Progenitor cell of endocrine pancreas (in vitro differentiated cells): ENCODE measurements around the gene HTR5A. TPM values are rescaled to one million over a fixed set of nuclear protein-coding genes. Genes with fewer than 3 reads are reported as not detected.

ENCODE experiments used
- DNase-seq: peaks from one replicate; pipeline ENCODE4 v3.0.0; 2021; ENCODE audit warnings: low spot score; ENCODE audit not compliant: unreplicated experiment
- H3K27ac Mint-ChIP-seq: 2 replicates; pipeline ENCODE4 v1.8.0; 2021; ENCODE audit warnings: mild to moderate bottlenecking, moderate library complexity, mixed read lengths
- H3K27me3 Mint-ChIP-seq: 2 replicates; pipeline ENCODE4 v1.8.0; 2021; ENCODE audit warnings: mixed read lengths
- H3K36me3 Mint-ChIP-seq: 2 replicates; pipeline ENCODE4 v1.8.0; 2022; ENCODE audit warnings: mixed read lengths; ENCODE audit not compliant: insufficient read depth
- H3K4me1 Mint-ChIP-seq: 2 replicates; pipeline ENCODE4 v1.8.0; 2021; ENCODE audit warnings: low read depth, mixed read lengths
- H3K4me3 Mint-ChIP-seq: 2 replicates; pipeline ENCODE4 v1.8.0; 2021; ENCODE audit warnings: low read depth, mild to moderate bottlenecking, moderate library complexity, mixed read lengths
- H3K9me3 Mint-ChIP-seq: 2 replicates; pipeline ENCODE4 v1.8.0; 2021; ENCODE audit warnings: low read depth, mixed read lengths
- total RNA-seq: library from RNA; stranded (reverse); gene quantifications from 2 replicates; pipeline ENCODE4 v1.2.1, GENCODE V29; 2021
- TF ChIP-seq, protein P1 (sequence below): fragments of 200-600 bp; sonication (generic); IDR thresholded peaks from one replicate; pipeline ENCODE4 v1.5.0; 2021; ENCODE audit warnings: antibody characterized with exemption, mild to moderate bottlenecking; ENCODE audit not compliant: unreplicated experiment

The HTR5A gene
- total RNA-seq, 1 donor from 2014 or later, result not detected

DNA sequence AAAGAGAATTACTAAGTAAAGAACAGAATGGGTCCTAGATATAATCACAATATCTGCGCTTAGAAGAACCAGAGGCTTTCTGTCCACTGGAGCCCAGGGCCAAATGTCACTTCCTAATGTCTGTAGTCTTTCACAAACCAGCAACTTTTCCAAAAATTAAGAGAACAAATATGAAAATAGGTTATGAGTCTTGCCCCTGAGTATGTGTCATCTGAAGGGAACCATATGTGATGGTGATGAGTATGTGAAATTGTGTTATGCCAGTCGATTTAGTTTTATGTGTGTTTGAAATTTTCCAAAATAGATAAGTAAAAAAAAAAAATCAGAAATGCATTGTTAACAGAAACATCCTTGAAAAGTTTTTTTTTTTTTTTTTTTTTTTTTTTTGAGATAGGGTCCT lies 15.4 kb upstream of the HTR5A start:
- H3K4me1 Mint-ChIP-seq, result peaks cover 2% of the 10 kb centered on the region
- no peak for DNase-seq
- H3K27ac Mint-ChIP-seq, result no peak overlapping the region
- H3K9me3 Mint-ChIP-seq, result no peaks in the 10 kb centered on the region
- no peaks in the 10 kb centered on the region for H3K36me3 Mint-ChIP-seq
- TF ChIP-seq, protein P1, sequence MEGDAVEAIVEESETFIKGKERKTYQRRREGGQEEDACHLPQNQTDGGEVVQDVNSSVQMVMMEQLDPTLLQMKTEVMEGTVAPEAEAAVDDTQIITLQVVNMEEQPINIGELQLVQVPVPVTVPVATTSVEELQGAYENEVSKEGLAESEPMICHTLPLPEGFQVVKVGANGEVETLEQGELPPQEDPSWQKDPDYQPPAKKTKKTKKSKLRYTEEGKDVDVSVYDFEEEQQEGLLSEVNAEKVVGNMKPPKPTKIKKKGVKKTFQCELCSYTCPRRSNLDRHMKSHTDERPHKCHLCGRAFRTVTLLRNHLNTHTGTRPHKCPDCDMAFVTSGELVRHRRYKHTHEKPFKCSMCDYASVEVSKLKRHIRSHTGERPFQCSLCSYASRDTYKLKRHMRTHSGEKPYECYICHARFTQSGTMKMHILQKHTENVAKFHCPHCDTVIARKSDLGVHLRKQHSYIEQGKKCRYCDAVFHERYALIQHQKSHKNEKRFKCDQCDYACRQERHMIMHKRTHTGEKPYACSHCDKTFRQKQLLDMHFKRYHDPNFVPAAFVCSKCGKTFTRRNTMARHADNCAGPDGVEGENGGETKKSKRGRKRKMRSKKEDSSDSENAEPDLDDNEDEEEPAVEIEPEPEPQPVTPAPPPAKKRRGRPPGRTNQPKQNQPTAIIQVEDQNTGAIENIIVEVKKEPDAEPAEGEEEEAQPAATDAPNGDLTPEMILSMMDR, result no peak
- peaks cover 8% of the 10 kb centered on the region for H3K27me3 Mint-ChIP-seq
- H3K4me3 Mint-ChIP-seq, result no peak overlapping the region

DNA sequence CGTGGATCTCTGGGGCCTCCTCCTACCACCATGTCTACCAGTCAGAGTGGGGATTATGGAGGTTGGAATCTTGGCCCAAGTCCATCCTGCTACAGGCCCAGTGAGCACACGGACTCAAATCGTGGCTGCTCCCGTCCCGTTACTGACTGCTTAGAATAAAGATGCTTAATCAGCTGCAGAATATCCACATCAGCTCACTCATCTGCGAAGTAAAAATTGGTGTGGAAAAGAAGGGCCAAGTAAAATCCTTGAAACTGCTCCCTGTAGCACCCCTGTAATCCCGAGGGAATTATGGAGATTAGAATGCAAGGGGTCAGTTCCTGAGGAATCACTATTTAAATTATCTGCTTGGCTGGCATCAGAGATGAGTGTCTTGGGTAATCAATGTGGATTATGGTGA lies 13.0 kb upstream of the HTR5A start:
- Mint-ChIP-seq H3K9me3 (no peaks in the 10 kb centered on the region), H3K4me1 (peaks cover 5% of the 10 kb centered on the region), H3K27ac (no peak overlapping the region), H3K36me3 (no peaks in the 10 kb centered on the region), H3K4me3 (no peak overlapping the region), H3K27me3 (peaks cover 4% of the 10 kb centered on the region)
- DNase-seq, result no peak
- TF ChIP-seq, protein P1, result no peak

DNA sequence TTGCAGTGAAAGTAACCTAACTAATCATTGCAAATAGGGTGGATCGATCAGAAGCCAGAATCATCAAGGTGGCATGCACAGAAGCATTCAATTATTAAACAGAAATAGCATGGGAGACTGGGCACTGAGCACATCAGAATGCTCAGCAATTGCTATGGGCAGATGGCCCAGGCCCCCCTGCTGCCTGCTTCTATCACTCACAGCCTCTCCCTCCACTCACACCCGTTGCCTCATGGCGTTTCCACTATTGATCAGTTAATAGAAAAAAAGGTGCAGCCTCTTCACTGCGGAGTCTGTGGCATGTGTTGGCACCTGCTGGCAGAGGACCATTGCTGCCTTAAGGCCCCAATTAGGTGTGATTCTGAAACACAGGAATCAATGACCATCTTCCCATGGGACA lies 11.2 kb upstream of the HTR5A start:
- H3K27me3 Mint-ChIP-seq, result no peaks in the 10 kb centered on the region
- peaks cover 5% of the 10 kb centered on the region for H3K4me1 Mint-ChIP-seq
- H3K9me3 Mint-ChIP-seq, result no peaks in the 10 kb centered on the region
- DNase-seq, result no peak
- H3K4me3 Mint-ChIP-seq, result no peak overlapping the region
- no peak overlapping the region for H3K27ac Mint-ChIP-seq
- TF ChIP-seq, protein P1, result no peak
- no peaks in the 10 kb centered on the region for H3K36me3 Mint-ChIP-seq

DNA sequence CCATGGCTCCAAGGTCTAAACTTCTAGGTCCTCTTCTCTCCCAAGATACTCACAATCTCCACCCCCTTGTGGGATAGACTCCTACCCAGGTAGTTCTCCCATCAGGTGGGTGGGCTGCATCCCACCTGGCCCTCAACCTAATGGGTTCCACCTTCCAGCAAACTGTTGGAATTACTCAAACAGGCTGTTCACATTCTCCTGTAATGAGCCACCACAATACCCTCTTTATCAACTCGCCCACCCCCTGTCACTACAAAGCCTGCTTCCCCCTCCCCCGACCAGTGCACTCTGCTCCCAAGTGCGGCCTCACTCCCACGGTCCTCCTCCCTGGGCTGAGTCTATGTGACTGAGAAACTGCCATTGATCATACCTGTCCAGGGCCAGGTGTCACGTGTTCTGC lies 10.4 kb upstream of the HTR5A start:
- peaks cover 5% of the 10 kb centered on the region for H3K4me1 Mint-ChIP-seq
- no peaks in the 10 kb centered on the region for H3K9me3 Mint-ChIP-seq
- TF ChIP-seq, protein P1, result no peak
- DNase-seq, result no peak
- H3K4me3 Mint-ChIP-seq, result no peak overlapping the region
- H3K27ac Mint-ChIP-seq, result no peak overlapping the region
- peaks cover 4% of the 10 kb centered on the region for H3K27me3 Mint-ChIP-seq
- no peaks in the 10 kb centered on the region for H3K36me3 Mint-ChIP-seq

DNA sequence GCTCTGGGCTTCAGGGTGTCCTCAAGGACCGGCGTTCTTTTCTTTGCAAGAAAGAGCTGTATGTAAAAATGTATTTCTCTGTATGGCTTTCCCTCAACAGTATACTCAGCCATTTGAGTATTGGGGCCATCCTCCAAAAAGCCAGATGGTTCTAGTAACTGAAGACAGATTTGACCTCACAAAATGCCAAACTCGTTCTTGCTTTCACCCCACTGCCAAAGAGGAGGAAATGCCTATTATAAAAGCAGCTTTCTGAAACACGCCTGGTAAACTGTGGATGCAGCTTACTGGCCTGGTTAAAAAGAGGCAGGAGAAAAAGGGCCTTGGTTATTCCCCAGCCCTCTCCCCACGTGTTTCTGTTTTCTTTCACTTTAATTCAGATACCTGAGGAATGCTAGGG lies 7.7 kb upstream of the HTR5A start:
- H3K4me3 Mint-ChIP-seq, result no peak overlapping the region
- H3K27ac Mint-ChIP-seq, result no peak overlapping the region
- H3K9me3 Mint-ChIP-seq, result no peaks in the 10 kb centered on the region
- TF ChIP-seq, protein P1, result no peak
- peaks cover 5% of the 10 kb centered on the region for H3K4me1 Mint-ChIP-seq
- no peaks in the 10 kb centered on the region for H3K36me3 Mint-ChIP-seq
- peaks cover 10% of the 10 kb centered on the region for H3K27me3 Mint-ChIP-seq
- DNase-seq, result no peak
